ENCODE results near the gene PRKCA.

DNA sequence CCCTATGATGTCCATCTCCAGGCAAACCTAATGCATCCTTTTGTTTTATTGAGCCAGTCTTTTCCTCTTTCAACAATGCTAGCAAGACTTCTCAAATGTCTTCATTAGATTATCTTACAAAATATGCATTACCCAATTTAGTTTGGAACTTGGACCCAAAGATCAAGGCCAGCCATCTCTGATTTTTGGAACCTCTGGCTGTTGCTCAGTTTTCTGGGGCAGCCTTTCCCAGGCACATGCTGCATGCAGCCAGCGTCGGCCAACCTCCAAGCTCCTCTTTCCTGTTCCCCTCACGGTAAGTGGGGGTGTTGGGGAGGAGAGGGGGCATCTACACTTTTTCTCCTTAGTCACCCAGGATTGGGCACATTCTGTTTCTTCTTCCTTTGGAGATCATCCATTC lies 189.3 kb downstream of the PRKCA start:
- no peak for TF ChIP-seq CTCF (IDR thresholded peaks at IDR 0.05; ENCODE audit: low read depth, low read length, poor library complexity, severe bottlenecking)
- TF ChIP-seq EZH2phosphoT487 (IDR thresholded peaks at IDR 0.05; ENCODE audit: borderline replicate concordance, low read length): no peak

Measured in DOHH2 (cell line).